Measurements from ENCODE around the gene MAPKAP1.

Gene MAPKAP1

GRCh38 chr9:125564631-125565030 lies 142.4 kb downstream of the MAPKAP1 start:
- no peak for DNase-seq (ENCODE audit: low read depth in 2 of 2)

- DNase-seq (ENCODE audit: low read depth in 2 of 2), result no peak
These were observed 145.4 kb downstream of the MAPKAP1 start for GRCh38 chr9:125561509-125562148.

- no peak for DNase-seq (ENCODE audit: low read depth in 2 of 2)
These were observed 147.1 kb downstream of the MAPKAP1 start for GRCh38 chr9:125559894-125560293.

GRCh38 chr9:125559194-125559593 lies 147.8 kb downstream of the MAPKAP1 start:
- DNase-seq (ENCODE audit: low read depth in 2 of 2), result no peak

GRCh38 chr9:125558453-125559092 lies 148.4 kb downstream of the MAPKAP1 start:
- DNase-seq (ENCODE audit: low read depth in 2 of 2), result peak; percentile 8 to 9

GRCh38 chr9:125556046-125556721 lies 150.8 kb downstream of the MAPKAP1 start:
- no peak for DNase-seq (ENCODE audit: low read depth in 2 of 2)

GRCh38 chr9:125554726-125555125 lies 152.3 kb downstream of the MAPKAP1 start:
- DNase-seq (ENCODE audit: low read depth in 2 of 2), result no peak

- DNase-seq (ENCODE audit: low read depth in 2 of 2), result no peak
These were observed 155.2 kb downstream of the MAPKAP1 start for GRCh38 chr9:125551781-125552180.

- no peak for DNase-seq (ENCODE audit: low read depth in 2 of 2)
These were observed 156.8 kb downstream of the MAPKAP1 start for GRCh38 chr9:125549891-125550885.

GRCh38 chr9:125549465-125549871 lies 157.5 kb downstream of the MAPKAP1 start:
- no peak for DNase-seq (ENCODE audit: low read depth in 2 of 2)

- DNase-seq (ENCODE audit: low read depth in 2 of 2), result no peak
These were observed 158.0 kb downstream of the MAPKAP1 start for GRCh38 chr9:125549039-125549438.

- no peak for DNase-seq (ENCODE audit: low read depth in 2 of 2)
These were observed 158.9 kb downstream of the MAPKAP1 start for GRCh38 chr9:125548141-125548540.

- DNase-seq (ENCODE audit: low read depth in 2 of 2), result no peak
These were observed 159.6 kb downstream of the MAPKAP1 start for GRCh38 chr9:125547368-125547767.

GRCh38 chr9:125545845-125546244 lies 161.2 kb downstream of the MAPKAP1 start:
- DNase-seq (ENCODE audit: low read depth in 2 of 2), result no peak

- no peak for DNase-seq (ENCODE audit: low read depth in 2 of 2)
These were observed 161.9 kb downstream of the MAPKAP1 start for GRCh38 chr9:125544988-125545651.

- DNase-seq (ENCODE audit: low read depth in 2 of 2), result no peak
These were observed 162.5 kb downstream of the MAPKAP1 start for GRCh38 chr9:125544484-125544883.

GRCh38 chr9:125541840-125542243 lies 165.2 kb downstream of the MAPKAP1 start:
- no peak for DNase-seq (ENCODE audit: low read depth in 2 of 2)

- no peak for DNase-seq (ENCODE audit: low read depth in 2 of 2)
These were observed 166.5 kb downstream of the MAPKAP1 start for GRCh38 chr9:125540497-125540896.

GRCh38 chr9:125538092-125538473 lies 168.9 kb downstream of the MAPKAP1 start:
- DNase-seq (ENCODE audit: low read depth in 2 of 2), result no peak

- no peak for DNase-seq (ENCODE audit: low read depth in 2 of 2)
These were observed 169.4 kb downstream of the MAPKAP1 start for GRCh38 chr9:125537442-125538091.

GRCh38 chr9:125536776-125537175 lies 170.2 kb downstream of the MAPKAP1 start:
- no peak for DNase-seq (ENCODE audit: low read depth in 2 of 2)
